Measurements from ENCODE around the gene PRKG1. TPM values are rescaled to one million over a fixed set of nuclear protein-coding genes. Genes with fewer than 3 reads are reported as not detected.

Gene PRKG1
- total and polyA plus RNA-seq, 2 of the 8 experiments (the other 6 are each of a cell fraction or from before 2014, with no cell fraction given): 4.2 to 15.2 TPM

GRCh38 chr10:51201947-51202346, 127.7 kb downstream of the PRKG1 start (continued):
- TF ChIP-seq CHD7 (IDR thresholded peaks at IDR 0.05; ENCODE audit: insufficient replicate concordance, low read length) (no peak), CBX8 (IDR thresholded peaks at IDR 0.05; ENCODE audit: borderline replicate concordance, low read depth, low read length) (no peak), KDM1A (IDR thresholded peaks at IDR 0.05; ENCODE audit: borderline replicate concordance, low read length) (no peak), SIX5 (IDR thresholded peaks at IDR 0.05; ENCODE audit: low read depth, low read length) (no peak), ASH2L (IDR thresholded peaks at IDR 0.05; ENCODE audit: low read length) (no peak), PHF8 (conservative IDR thresholded peaks at IDR 0.05; ENCODE audit: low read depth, low read length) (no peak), RBBP5 (IDR thresholded peaks at IDR 0.05; ENCODE audit: borderline replicate concordance, low read depth, low read length) (no peak), SP2 (IDR thresholded peaks at IDR 0.05; ENCODE audit: low read length) (no peak), GABPA (IDR thresholded peaks at IDR 0.05; ENCODE audit: borderline replicate concordance, insufficient read depth, low read length) (no peak)

All from H1 (cell line).